LNCAP (cell line): ENCODE measurements around the gene RAMP3.

Experiments
- TF ChIP-seq, protein P1 (sequence below): fragments of 450-650 bp; IDR thresholded peaks from 2 replicates; pipeline ENCODE4 v1.5.1; 2017; ENCODE audit warnings: mild to moderate bottlenecking

Gene RAMP3

GRCh38 chr7:45189151-45189970 is 31.8 kb downstream of the RAMP3 start:
- TF ChIP-seq, protein P1, sequence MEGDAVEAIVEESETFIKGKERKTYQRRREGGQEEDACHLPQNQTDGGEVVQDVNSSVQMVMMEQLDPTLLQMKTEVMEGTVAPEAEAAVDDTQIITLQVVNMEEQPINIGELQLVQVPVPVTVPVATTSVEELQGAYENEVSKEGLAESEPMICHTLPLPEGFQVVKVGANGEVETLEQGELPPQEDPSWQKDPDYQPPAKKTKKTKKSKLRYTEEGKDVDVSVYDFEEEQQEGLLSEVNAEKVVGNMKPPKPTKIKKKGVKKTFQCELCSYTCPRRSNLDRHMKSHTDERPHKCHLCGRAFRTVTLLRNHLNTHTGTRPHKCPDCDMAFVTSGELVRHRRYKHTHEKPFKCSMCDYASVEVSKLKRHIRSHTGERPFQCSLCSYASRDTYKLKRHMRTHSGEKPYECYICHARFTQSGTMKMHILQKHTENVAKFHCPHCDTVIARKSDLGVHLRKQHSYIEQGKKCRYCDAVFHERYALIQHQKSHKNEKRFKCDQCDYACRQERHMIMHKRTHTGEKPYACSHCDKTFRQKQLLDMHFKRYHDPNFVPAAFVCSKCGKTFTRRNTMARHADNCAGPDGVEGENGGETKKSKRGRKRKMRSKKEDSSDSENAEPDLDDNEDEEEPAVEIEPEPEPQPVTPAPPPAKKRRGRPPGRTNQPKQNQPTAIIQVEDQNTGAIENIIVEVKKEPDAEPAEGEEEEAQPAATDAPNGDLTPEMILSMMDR: no peak

DNA sequence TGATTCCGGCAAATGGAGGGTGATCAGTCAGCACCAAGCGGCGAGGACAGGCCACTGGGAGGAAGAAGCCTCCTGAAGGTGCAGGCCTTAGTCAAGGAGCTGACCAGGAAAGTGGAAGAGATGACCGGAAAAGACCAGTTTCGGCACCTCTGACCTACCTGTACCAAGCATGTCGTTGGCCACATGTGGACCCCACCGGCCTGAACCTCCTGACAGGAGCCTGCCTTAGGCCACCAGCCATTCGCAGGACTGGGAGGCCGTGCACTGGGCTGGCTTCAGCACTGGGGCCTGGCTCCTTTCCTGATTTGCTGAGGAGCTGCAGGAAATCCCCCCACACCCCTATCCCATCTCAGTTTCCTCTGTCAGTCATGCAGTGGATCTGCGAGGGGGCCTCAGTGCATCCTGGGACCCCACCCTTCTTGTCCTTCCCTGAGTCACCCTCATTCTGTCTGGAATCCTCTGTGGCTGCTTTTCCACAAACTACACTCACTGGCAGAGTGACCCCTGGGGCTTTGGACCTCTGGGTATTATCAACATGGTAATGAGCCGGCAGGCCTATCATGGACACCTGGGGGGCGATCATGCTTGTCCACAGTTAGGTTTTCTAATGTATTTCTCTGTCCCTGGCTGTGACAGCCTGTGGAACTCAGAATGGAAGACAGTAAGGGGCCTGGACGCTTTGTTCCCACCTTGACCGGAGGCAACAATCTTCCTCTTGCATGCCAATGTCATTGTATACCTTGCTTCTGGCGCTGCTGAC is 33.0 kb downstream of the RAMP3 start:
- TF ChIP-seq, protein P1: no peak

DNA sequence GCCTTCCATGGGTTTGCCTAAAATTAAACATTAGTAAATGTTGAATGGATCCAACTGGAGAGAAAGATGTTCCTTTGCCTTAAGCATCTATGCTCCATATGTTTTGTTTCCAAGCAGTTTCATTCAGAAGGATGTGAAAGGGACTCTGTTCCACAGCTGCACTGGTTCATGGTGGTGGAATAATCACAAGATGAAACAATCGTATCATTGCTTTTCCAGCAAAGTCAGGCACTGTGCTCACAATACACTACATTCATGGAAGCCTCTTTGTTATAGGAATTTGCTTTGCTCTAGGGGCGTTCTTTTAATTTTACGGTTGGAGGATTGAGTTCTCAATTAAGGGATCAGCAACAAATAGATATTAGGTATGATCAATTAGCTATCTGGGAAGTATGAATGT is 33.8 kb downstream of the RAMP3 start:
- TF ChIP-seq, protein P1: no peak

GRCh38 chr7:45192621-45193041 is 35.0 kb downstream of the RAMP3 start:
- TF ChIP-seq, protein P1: no peak

- TF ChIP-seq, protein P1: no peak
Observed at GRCh38 chr7:45193828-45194227, 36.2 kb downstream of the RAMP3 start.

DNA sequence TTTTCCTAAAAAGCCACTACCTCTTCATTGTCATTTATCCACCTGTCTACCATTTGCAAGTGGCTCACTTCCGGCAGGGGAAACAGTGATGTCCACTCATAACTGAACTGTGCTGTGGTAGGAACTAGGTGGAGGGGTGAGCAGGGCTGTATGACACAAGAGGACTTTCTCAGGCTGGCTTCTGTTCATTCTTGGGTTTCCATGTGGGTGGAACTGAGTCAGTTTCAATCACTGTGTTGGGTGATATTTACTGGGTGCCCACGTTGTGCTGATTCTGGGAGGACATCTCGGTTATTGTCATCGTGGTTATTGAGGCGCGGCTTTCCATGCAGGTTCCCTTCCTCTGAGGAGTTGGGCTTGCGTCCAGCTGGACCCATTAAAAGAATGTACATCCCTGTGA is 38.8 kb downstream of the RAMP3 start:
- TF ChIP-seq, protein P1: no peak

DNA sequence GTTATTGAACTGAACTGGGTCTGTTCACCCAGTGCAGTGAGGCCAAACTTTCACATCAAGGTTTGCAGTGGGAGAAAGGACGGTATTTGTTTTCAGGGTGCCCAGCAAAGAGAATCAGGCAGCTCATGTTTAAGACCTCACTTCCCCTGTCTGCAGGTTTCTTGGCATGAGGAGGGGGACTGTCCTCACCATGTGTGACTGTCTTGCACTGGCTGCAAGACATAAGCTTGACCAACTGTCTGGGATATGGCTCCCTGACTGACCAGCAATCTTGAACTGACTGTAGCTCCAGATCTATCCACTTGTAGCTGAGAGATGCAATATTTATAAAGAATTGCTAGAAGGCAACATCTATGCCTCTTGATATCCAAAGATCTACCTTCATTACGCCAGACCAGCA is 39.9 kb downstream of the RAMP3 start:
- TF ChIP-seq, protein P1: no peak
